Dendritic cell treated with granulocyte-macrophage colony-stimulating factor and Interleukin-4, amounts not matched to agents 40 ng/mL and 50 ng/mL, for 4 days (primary cell): ENCODE data around the gene SIGLEC15.

Experiments used
- H3K27ac Mint-ChIP-seq: one replicate; pipeline ENCODE4 v1.8.0; 2022; ENCODE audit warnings: mild to moderate bottlenecking, mixed read lengths
- H3K27me3 Mint-ChIP-seq: one replicate; pipeline ENCODE4 v1.8.0; 2022; ENCODE audit warnings: mild to moderate bottlenecking, mixed read lengths
- H3K36me3 Mint-ChIP-seq: one replicate; pipeline ENCODE4 v1.8.0; 2022; ENCODE audit warnings: low read depth, mixed read lengths
- H3K4me1 Mint-ChIP-seq: one replicate; pipeline ENCODE4 v1.8.0; 2022; ENCODE audit warnings: low read depth, mixed read lengths
- H3K4me3 Mint-ChIP-seq: one replicate; pipeline ENCODE4 v1.8.0; 2022; ENCODE audit warnings: mild to moderate bottlenecking, moderate library complexity, mixed read lengths
- H3K9me3 Mint-ChIP-seq: one replicate; pipeline ENCODE4 v1.8.0; 2022; ENCODE audit warnings: mixed read lengths
- intact Hi-C: fragments of 100-400 bp; cut with micrococcal nuclease; formaldehyde crosslinking; loops from one replicate; pipeline ENCODE4 v1.15.0; 2022

SIGLEC15 gene

GRCh38 chr18:45825258-45826044 lies at the start of gene SIGLEC15:
Gene SIGLEC15 (plus strand): TSS chr18:45825675. CDS start chr18:45825729, 54 bp downstream.
- peak within 1 kb of the TSS; percentile 92 for H3K27ac Mint-ChIP-seq
- H3K4me1 Mint-ChIP-seq = peaks cover 64% of the 10 kb centered on the region
- no peaks in the 10 kb centered on the region for H3K27me3 Mint-ChIP-seq
- no peak within 1 kb of the TSS for H3K4me3 Mint-ChIP-seq
- intact Hi-C loops = no loop called here
- H3K36me3 Mint-ChIP-seq = no peaks in the 10 kb centered on the region
- H3K9me3 Mint-ChIP-seq = no peaks in the 10 kb centered on the region

- peaks cover 5% of the 10 kb centered on the region for H3K36me3 Mint-ChIP-seq
- H3K27me3 Mint-ChIP-seq = peaks cover 25% of the 10 kb centered on the region
- no peaks in the 10 kb centered on the region for H3K9me3 Mint-ChIP-seq
- peak overlapping the region; percentile 96 for H3K27ac Mint-ChIP-seq
- intact Hi-C loops = no loop called here
- peak overlapping the region; percentile 89 for H3K4me3 Mint-ChIP-seq
- H3K4me1 Mint-ChIP-seq = peaks cover 18% of the 10 kb centered on the region
Observed at GRCh38 chr18:45775743-45776142, 49.7 kb upstream of the SIGLEC15 start.

- H3K4me1 Mint-ChIP-seq = peaks cover 13% of the 10 kb centered on the region
- intact Hi-C loops = no loop called here
- H3K27ac Mint-ChIP-seq = no peak overlapping the region
- H3K4me3 Mint-ChIP-seq = no peak overlapping the region
- peaks cover 22% of the 10 kb centered on the region for H3K27me3 Mint-ChIP-seq
- no peaks in the 10 kb centered on the region for H3K9me3 Mint-ChIP-seq
- peaks cover 5% of the 10 kb centered on the region for H3K36me3 Mint-ChIP-seq
Observed at GRCh38 chr18:45777393-45777792, 48.1 kb upstream of the SIGLEC15 start.

GRCh38 chr18:45780568-45780967 lies 44.9 kb upstream of the SIGLEC15 start:
- Mint-ChIP-seq H3K27me3 (peaks cover 17% of the 10 kb centered on the region), H3K36me3 (no peaks in the 10 kb centered on the region), H3K27ac (no peak overlapping the region), H3K9me3 (no peaks in the 10 kb centered on the region), H3K4me1 (peaks cover 5% of the 10 kb centered on the region), H3K4me3 (no peak overlapping the region)
- intact Hi-C loops = no loop called here

GRCh38 chr18:45782662-45783061 lies 42.8 kb upstream of the SIGLEC15 start:
- Mint-ChIP-seq H3K27me3 (peaks cover 15% of the 10 kb centered on the region), H3K36me3 (no peaks in the 10 kb centered on the region), H3K4me1 (no peaks in the 10 kb centered on the region), H3K9me3 (no peaks in the 10 kb centered on the region), H3K4me3 (no peak overlapping the region), H3K27ac (no peak overlapping the region)
- intact Hi-C loops = no loop called here

GRCh38 chr18:45783097-45784075 lies 42.1 kb upstream of the SIGLEC15 start:
- Mint-ChIP-seq H3K4me3 (no peak overlapping the region), H3K27me3 (peaks cover 10% of the 10 kb centered on the region), H3K27ac (no peak overlapping the region), H3K4me1 (peaks cover 3% of the 10 kb centered on the region), H3K36me3 (no peaks in the 10 kb centered on the region), H3K9me3 (no peaks in the 10 kb centered on the region)
- intact Hi-C loops = no loop called here

GRCh38 chr18:45785134-45785533 lies 40.3 kb upstream of the SIGLEC15 start:
- intact Hi-C loops = no loop called here
- Mint-ChIP-seq H3K9me3 (no peaks in the 10 kb centered on the region), H3K4me1 (peaks cover 12% of the 10 kb centered on the region), H3K4me3 (no peak overlapping the region), H3K27ac (peak overlapping the region; percentile 11), H3K36me3 (no peaks in the 10 kb centered on the region), H3K27me3 (peaks cover 5% of the 10 kb centered on the region)

- Mint-ChIP-seq H3K27me3 (peaks cover 2% of the 10 kb centered on the region), H3K9me3 (no peaks in the 10 kb centered on the region), H3K4me1 (peaks cover 12% of the 10 kb centered on the region), H3K4me3 (no peak overlapping the region), H3K36me3 (no peaks in the 10 kb centered on the region), H3K27ac (no peak overlapping the region)
- intact Hi-C loops = no loop called here
Observed at GRCh38 chr18:45786941-45787340, 38.5 kb upstream of the SIGLEC15 start.

- H3K4me1 Mint-ChIP-seq = peaks cover 13% of the 10 kb centered on the region
- no peaks in the 10 kb centered on the region for H3K9me3 Mint-ChIP-seq
- intact Hi-C loops = no loop called here
- no peak overlapping the region for H3K27ac Mint-ChIP-seq
- peaks cover 2% of the 10 kb centered on the region for H3K27me3 Mint-ChIP-seq
- H3K4me3 Mint-ChIP-seq = no peak overlapping the region
- no peaks in the 10 kb centered on the region for H3K36me3 Mint-ChIP-seq
Observed at GRCh38 chr18:45787346-45787745, 38.1 kb upstream of the SIGLEC15 start.

GRCh38 chr18:45788861-45789260 lies 36.6 kb upstream of the SIGLEC15 start:
- intact Hi-C loops = no loop called here

GRCh38 chr18:45792506-45793263 lies 32.8 kb upstream of the SIGLEC15 start:
- Mint-ChIP-seq H3K36me3 (no peaks in the 10 kb centered on the region), H3K27ac (no peak overlapping the region), H3K4me3 (no peak overlapping the region), H3K27me3 (peaks cover under 1% of the 10 kb centered on the region), H3K4me1 (peaks cover 27% of the 10 kb centered on the region), H3K9me3 (no peaks in the 10 kb centered on the region)
- intact Hi-C loops = no loop called here

More at GRCh38 chr18:45788861-45789260, 36.6 kb upstream of the SIGLEC15 start:
- Mint-ChIP-seq H3K9me3 (no peaks in the 10 kb centered on the region), H3K4me3 (no peak overlapping the region), H3K36me3 (no peaks in the 10 kb centered on the region), H3K27me3 (no peaks in the 10 kb centered on the region), H3K4me1 (peaks cover 27% of the 10 kb centered on the region), H3K27ac (peak overlapping the region; percentile 3)

GRCh38 chr18:45793264-45793965 lies 32.1 kb upstream of the SIGLEC15 start:
- Mint-ChIP-seq H3K9me3 (peaks cover 2% of the 10 kb centered on the region), H3K27ac (no peak overlapping the region), H3K27me3 (peaks cover 1% of the 10 kb centered on the region), H3K36me3 (no peaks in the 10 kb centered on the region), H3K4me3 (no peak overlapping the region), H3K4me1 (peaks cover 23% of the 10 kb centered on the region)
- intact Hi-C loops = no loop called here

GRCh38 chr18:45801416-45802004 lies 24.0 kb upstream of the SIGLEC15 start:
- Mint-ChIP-seq H3K4me3 (no peak overlapping the region), H3K27me3 (peaks cover 1% of the 10 kb centered on the region), H3K36me3 (no peaks in the 10 kb centered on the region), H3K27ac (no peak overlapping the region), H3K4me1 (peaks cover 26% of the 10 kb centered on the region), H3K9me3 (peaks cover 17% of the 10 kb centered on the region)
- intact Hi-C loops = no loop called here
